HG02852 (cell line): ENCODE results near the gene SFT2D1.
"Not testable (repeated sequence)": the region's sequence is repeated elsewhere in the genome, so short reads cannot be mapped to it uniquely, and the experiment has no call there.

Experiments
- ATAC-seq: cut with Tn5 transposase; IDR thresholded peaks from one replicate; pipeline ENCODE4 v1.9.1; 2021; ENCODE audit warnings: mild to moderate bottlenecking, moderate library complexity; ENCODE audit not compliant: unreplicated experiment

Gene SFT2D1

GRCh38 chr6:166342349-166343149, at the start of gene SFT2D1:
TSS of gene SFT2D1 (minus strand) at chr6:166342545. CDS start at chr6:166342481, 64 bp downstream.
- peak; percentile 92 for ATAC-seq

- ATAC-seq = no peak
Measured at GRCh38 chr6:166389119-166389518, 46.8 kb upstream of the SFT2D1 start.

- no peak for ATAC-seq
Measured at GRCh38 chr6:166388290-166389004, 46.1 kb upstream of the SFT2D1 start.

- no peak for ATAC-seq
Measured at GRCh38 chr6:166387642-166388289, 45.4 kb upstream of the SFT2D1 start.

GRCh38 chr6:166387098-166387497, 44.8 kb upstream of the SFT2D1 start:
- ATAC-seq = not testable (repeated sequence)

- ATAC-seq = no peak
Measured at GRCh38 chr6:166386111-166386510, 43.8 kb upstream of the SFT2D1 start.

- ATAC-seq = peak; percentile 1
Measured at GRCh38 chr6:166383802-166384363, 41.5 kb upstream of the SFT2D1 start.

- ATAC-seq = peak; percentile 86
Measured at GRCh38 chr6:166382933-166383801, 40.8 kb upstream of the SFT2D1 start, which contains the start of gene MPC1. TSS of gene MPC1 (minus strand) at chr6:166382940. CDS start at chr6:166382876, 64 bp downstream.

GRCh38 chr6:166382500-166382932, 40.2 kb upstream of the SFT2D1 start:
- ATAC-seq = peak; percentile 10

GRCh38 chr6:166381733-166382499, 39.6 kb upstream of the SFT2D1 start:
- ATAC-seq = peak; percentile 49

- no peak for ATAC-seq
Measured at GRCh38 chr6:166381381-166381732, 39.0 kb upstream of the SFT2D1 start.

- no peak for ATAC-seq
Measured at GRCh38 chr6:166379800-166380199, 37.5 kb upstream of the SFT2D1 start.

- no peak for ATAC-seq
Measured at GRCh38 chr6:166379103-166379586, 36.8 kb upstream of the SFT2D1 start.

- ATAC-seq = no peak
Measured at GRCh38 chr6:166377721-166378120, 35.4 kb upstream of the SFT2D1 start.

- no peak for ATAC-seq
Measured at GRCh38 chr6:166375013-166375412, 32.7 kb upstream of the SFT2D1 start.

GRCh38 chr6:166370489-166370888, 28.1 kb upstream of the SFT2D1 start:
- no peak for ATAC-seq

- ATAC-seq = no peak
Measured at GRCh38 chr6:166369782-166370181, 27.4 kb upstream of the SFT2D1 start.

GRCh38 chr6:166366921-166367320, 24.6 kb upstream of the SFT2D1 start:
- ATAC-seq = no peak

GRCh38 chr6:166365806-166366205, 23.5 kb upstream of the SFT2D1 start:
- ATAC-seq = no peak
